Osteoblast (primary cell): Measurements from ENCODE around the gene PRKCQ. TPM values are rescaled to one million over a fixed set of nuclear protein-coding genes. Genes with fewer than 3 reads are reported as not detected.

ENCODE experiments used
- DNase-seq: peaks from one replicate; pipeline ENCODE4 v3.0.0; 2011; ENCODE audit warnings: low spot score, mixed read lengths; ENCODE audit not compliant: insufficient read length; ENCODE audit errors: missing footprints
- H2AFZ ChIP-seq: 2 replicates; pipeline ENCODE4 v1.6.0; 2011; ENCODE audit warnings: mild to moderate bottlenecking, low read length
- H3K27ac ChIP-seq: 2 replicates; pipeline ENCODE4 v1.5.1; 2011; ENCODE audit warnings: mild to moderate bottlenecking, low read depth, low read length, moderate library complexity
- H3K27me3 ChIP-seq: 2 replicates; pipeline ENCODE4 v1.6.0; 2012; ENCODE audit warnings: mild to moderate bottlenecking, control low read depth, inconsistent platforms, low read length, moderate library complexity; ENCODE audit not compliant: insufficient read depth
- H3K36me3 ChIP-seq: 2 replicates; pipeline ENCODE4 v1.5.1; 2011; ENCODE audit warnings: mild to moderate bottlenecking, low read length, control low read depth, moderate library complexity; ENCODE audit not compliant: insufficient read depth
- H3K4me1 ChIP-seq: 2 replicates; pipeline ENCODE4 v1.5.1; 2011; ENCODE audit warnings: mild to moderate bottlenecking, low read length, control low read depth, moderate library complexity; ENCODE audit not compliant: insufficient read depth
- H3K4me2 ChIP-seq: 2 replicates; pipeline ENCODE4 v1.6.0; 2011; ENCODE audit warnings: mild to moderate bottlenecking, low read length; ENCODE audit not compliant: insufficient read depth
- H3K4me3 ChIP-seq: fragments of 200-600 bp; sonication (generic); 3 replicates; pipeline ENCODE4 v1.5.1; 2012; ENCODE audit warnings: mild to moderate bottlenecking, low read length, inconsistent platforms; ENCODE audit not compliant: insufficient read depth
- H3K79me2 ChIP-seq: 2 replicates; pipeline ENCODE4 v1.6.0; 2012; ENCODE audit warnings: mild to moderate bottlenecking, low read length, control low read depth, inconsistent platforms; ENCODE audit not compliant: insufficient read depth
- H3K9me3 ChIP-seq: 2 replicates; pipeline ENCODE4 v1.5.1; 2011; ENCODE audit warnings: low read depth, low read length, control low read depth
- H4K20me1 ChIP-seq: 2 replicates; pipeline ENCODE4 v1.6.0; 2012; ENCODE audit warnings: mild to moderate bottlenecking, low read length, control low read depth; ENCODE audit not compliant: insufficient read depth
- total RNA-seq: library from RNA; depleted of rRNA; stranded (reverse); fragments of >200 nt; gene quantifications from 2 replicates; pipeline ENCODE4 v1.2.3, GENCODE V29; 2012
- TF ChIP-seq, protein P1 (sequence below): IDR thresholded peaks from 2 replicates; pipeline ENCODE4 v1.5.1; 2011; ENCODE audit warnings: mild to moderate bottlenecking, low read depth, low read length, moderate library complexity; ENCODE audit errors: extremely low read depth

The PRKCQ gene
- total RNA-seq, 1 donor = not detected

DNA sequence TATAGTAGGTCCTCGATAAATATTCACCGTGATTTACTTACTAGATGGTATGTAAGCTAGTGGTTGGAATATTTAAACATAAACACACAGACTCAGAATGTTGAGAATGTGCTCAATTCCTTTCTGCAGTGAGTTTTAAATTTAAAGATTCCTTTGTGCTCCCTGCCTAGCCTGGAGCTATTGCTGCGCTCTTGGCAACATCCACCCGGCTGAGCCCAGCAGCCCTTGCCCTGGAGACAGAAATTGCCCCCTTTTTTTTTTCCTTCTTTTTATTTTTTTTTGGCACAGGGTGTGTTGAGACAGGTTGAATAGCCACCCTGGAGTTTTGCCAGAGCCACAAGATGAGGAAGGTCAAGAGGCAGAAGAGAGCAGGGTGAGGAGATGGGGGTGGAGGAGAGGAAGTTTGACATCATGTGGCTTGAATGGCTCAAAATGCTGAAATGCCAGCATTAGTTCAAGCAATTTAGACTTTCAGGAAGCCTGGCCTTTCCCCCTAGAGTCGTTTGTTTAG is 180.8 kb downstream of the PRKCQ start:
- H2AFZ ChIP-seq = no peak overlapping the region

DNA sequence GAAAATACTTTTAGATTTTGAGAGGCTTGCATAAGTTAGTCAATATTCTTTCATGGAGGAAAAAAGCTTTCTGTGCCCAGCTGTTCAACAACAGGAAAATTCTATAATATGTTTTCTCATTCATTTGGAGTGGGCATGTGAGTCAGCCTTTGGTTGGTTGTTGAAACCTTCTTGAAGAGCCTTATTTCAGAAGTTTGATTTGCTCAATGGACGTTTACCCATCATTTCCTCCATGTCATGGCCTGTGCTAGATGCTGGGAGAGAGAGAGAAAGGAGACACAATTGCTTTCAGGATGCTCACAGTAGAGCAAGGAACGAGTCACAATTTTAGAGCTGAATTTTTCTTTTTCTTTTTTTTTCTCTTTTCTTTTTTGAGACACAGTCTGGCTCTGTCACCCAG is 181.7 kb downstream of the PRKCQ start:
- H4K20me1 ChIP-seq = no peaks in the 10 kb centered on the region
- TF ChIP-seq, protein P1, sequence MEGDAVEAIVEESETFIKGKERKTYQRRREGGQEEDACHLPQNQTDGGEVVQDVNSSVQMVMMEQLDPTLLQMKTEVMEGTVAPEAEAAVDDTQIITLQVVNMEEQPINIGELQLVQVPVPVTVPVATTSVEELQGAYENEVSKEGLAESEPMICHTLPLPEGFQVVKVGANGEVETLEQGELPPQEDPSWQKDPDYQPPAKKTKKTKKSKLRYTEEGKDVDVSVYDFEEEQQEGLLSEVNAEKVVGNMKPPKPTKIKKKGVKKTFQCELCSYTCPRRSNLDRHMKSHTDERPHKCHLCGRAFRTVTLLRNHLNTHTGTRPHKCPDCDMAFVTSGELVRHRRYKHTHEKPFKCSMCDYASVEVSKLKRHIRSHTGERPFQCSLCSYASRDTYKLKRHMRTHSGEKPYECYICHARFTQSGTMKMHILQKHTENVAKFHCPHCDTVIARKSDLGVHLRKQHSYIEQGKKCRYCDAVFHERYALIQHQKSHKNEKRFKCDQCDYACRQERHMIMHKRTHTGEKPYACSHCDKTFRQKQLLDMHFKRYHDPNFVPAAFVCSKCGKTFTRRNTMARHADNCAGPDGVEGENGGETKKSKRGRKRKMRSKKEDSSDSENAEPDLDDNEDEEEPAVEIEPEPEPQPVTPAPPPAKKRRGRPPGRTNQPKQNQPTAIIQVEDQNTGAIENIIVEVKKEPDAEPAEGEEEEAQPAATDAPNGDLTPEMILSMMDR = no peak
- H3K36me3 ChIP-seq = no peaks in the 10 kb centered on the region
- no peaks in the 10 kb centered on the region for H3K4me1 ChIP-seq
- H3K9me3 ChIP-seq = no peaks in the 10 kb centered on the region
- H3K4me2 ChIP-seq = no peak overlapping the region
- H2AFZ ChIP-seq = no peak overlapping the region
- no peak overlapping the region for H3K27ac ChIP-seq
- no peak for DNase-seq
- H3K27me3 ChIP-seq = peaks cover 12% of the 10 kb centered on the region
- H3K79me2 ChIP-seq = no peaks in the 10 kb centered on the region
- no peak overlapping the region for H3K4me3 ChIP-seq

More for the DNA sequence above, 180.8 kb downstream of the PRKCQ start:
- TF ChIP-seq, protein P1 = no peak
- Histone ChIP-seq H3K79me2 (no peaks in the 10 kb centered on the region), H3K4me2 (no peak overlapping the region), H3K9me3 (no peaks in the 10 kb centered on the region), H4K20me1 (no peaks in the 10 kb centered on the region), H3K36me3 (no peaks in the 10 kb centered on the region), H3K4me3 (no peak overlapping the region), H3K4me1 (no peaks in the 10 kb centered on the region), H3K27me3 (peaks cover 17% of the 10 kb centered on the region), H3K27ac (no peak overlapping the region)
- DNase-seq = no peak

DNA sequence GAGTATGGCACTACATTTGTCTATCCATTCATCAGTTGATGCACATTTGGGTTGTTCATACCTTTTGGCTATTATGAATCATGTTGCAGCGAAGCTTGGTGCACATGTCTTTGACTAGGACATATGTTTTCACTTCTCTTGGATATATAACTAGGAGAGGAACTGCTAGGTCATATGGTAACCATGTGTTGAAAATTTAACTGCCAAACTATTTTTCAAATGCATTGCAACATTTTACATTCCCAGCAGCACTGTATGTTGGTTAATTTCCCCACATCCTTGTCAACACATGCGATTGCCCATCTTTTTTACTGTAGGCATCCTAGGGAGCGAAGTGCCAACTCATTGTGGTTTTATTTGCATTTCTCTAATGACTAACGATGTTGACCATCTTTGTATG is 183.4 kb downstream of the PRKCQ start:
- TF ChIP-seq, protein P1 = no peak
- DNase-seq = no peak
- Histone ChIP-seq H3K4me1 (no peaks in the 10 kb centered on the region), H2AFZ (no peak overlapping the region), H4K20me1 (no peaks in the 10 kb centered on the region), H3K9me3 (no peaks in the 10 kb centered on the region), H3K4me3 (no peak overlapping the region), H3K27ac (no peak overlapping the region), H3K4me2 (no peak overlapping the region), H3K79me2 (no peaks in the 10 kb centered on the region), H3K36me3 (no peaks in the 10 kb centered on the region), H3K27me3 (peaks cover 3% of the 10 kb centered on the region)

DNA sequence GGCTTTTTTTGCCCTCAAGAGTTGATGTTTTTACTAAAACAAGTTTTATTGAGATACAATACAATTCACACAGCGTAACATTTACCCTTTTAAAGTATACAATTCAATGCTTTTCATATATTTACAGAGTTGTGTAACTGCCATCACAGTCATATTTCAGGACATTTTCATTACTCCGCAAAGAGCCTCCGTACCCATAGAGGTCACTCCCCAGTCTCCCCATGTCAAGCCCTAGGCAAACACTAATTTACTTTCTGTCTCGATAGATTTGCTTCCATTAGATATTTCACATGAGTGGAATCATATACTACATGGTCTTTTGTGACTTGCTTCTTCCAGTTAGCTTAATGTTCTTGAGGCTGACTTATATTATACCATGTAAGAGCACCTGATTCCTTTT is 183.8 kb downstream of the PRKCQ start:
- Histone ChIP-seq H3K36me3 (no peaks in the 10 kb centered on the region), H3K27ac (no peak overlapping the region), H3K4me1 (no peaks in the 10 kb centered on the region), H3K79me2 (no peaks in the 10 kb centered on the region), H4K20me1 (no peaks in the 10 kb centered on the region), H3K4me3 (no peak overlapping the region), H3K4me2 (no peak overlapping the region), H3K27me3 (peaks cover 3% of the 10 kb centered on the region), H2AFZ (no peak overlapping the region), H3K9me3 (no peaks in the 10 kb centered on the region)
- no peak for DNase-seq
- TF ChIP-seq, protein P1 = no peak
